Testis (tissue), 3 donors: ENCODE measurements around the gene KLC1. TPM values are rescaled to one million over a fixed set of nuclear protein-coding genes. Genes with fewer than 3 reads are reported as not detected.
A peak's percentile ranks its signal among the peaks of the same experiment; 100 is the strongest.

Source experiments
- DNase-seq: peaks from one replicate; pipeline ENCODE4 v3.0.0-alpha.2; 2019
- H3K27ac ChIP-seq, 2 donors: fragments of 200-600 bp; sonication (generic); one replicate each; pipeline ENCODE4 v1.5.1; 2019
- H3K27me3 ChIP-seq: fragments of 200-600 bp; sonication (generic); one replicate; pipeline ENCODE4 v1.5.1; 2019
- H3K36me3 ChIP-seq: fragments of 200-600 bp; sonication (generic); one replicate; pipeline ENCODE4 v1.5.1; 2017; ENCODE audit warnings: low read depth; ENCODE audit errors: missing control alignments
- H3K4me1 ChIP-seq: fragments of 200-600 bp; sonication (generic); one replicate; pipeline ENCODE4 v1.5.1; 2019
- H3K4me3 ChIP-seq, 2 donors: fragments of 200-600 bp; sonication (generic); one replicate each; pipeline ENCODE4 v1.5.1; 2017 to 2019
- H3K9me3 ChIP-seq: fragments of 200-600 bp; sonication (generic); one replicate; pipeline ENCODE4 v1.5.1; 2017
- CTCF ChIP-seq, 3 experiments: fragments of 450-650 bp in 2 of 3; fragments of 200-600 bp in 1 of 3; sonication (generic) in 1 of 3; IDR thresholded peaks; one replicate each; pipeline ENCODE4 v1.5.1; 2016 to 2019; ENCODE audit warnings: antibody characterized with exemption in 3 of 3, mild to moderate bottlenecking in 2 of 3, moderate library complexity in 1 of 3
- POLR2A ChIP-seq: fragments of 450-650 bp; IDR thresholded peaks from one replicate; pipeline ENCODE4 v1.6.1; 2017; ENCODE audit warnings: antibody characterized with exemption, mild to moderate bottlenecking, moderate library complexity
- WGBS, 2 donors: methylation state at CpG; one replicate each; pipeline ENCODE4 v1.1.5; 2018; 5-methylcytosine and 5-hydroxymethylcytosine counted together
- intact Hi-C: fragments of 100-400 bp; cut with DNase I; formaldehyde crosslinking; loops from one replicate; pipeline ENCODE4 v1.15.1; 2023; ENCODE audit warnings: low total_unique reads
- polyA plus RNA-seq: library from polyadenylated mRNA; stranded (reverse); fragments of 350-450 nt; fragmentation: Illumina TruSeq; extraction: RNeasy Lipid Tissue Mini Kit (QIAGEN cat#74804); gene quantifications from one replicate; pipeline ENCODE4 v1.2.3, GENCODE V29; 2014; ENCODE audit warnings: low read depth, low replicate concordance; ENCODE audit not compliant: insufficient read depth
- total RNA-seq, 2 donors: library from RNA; depleted of rRNA; stranded (reverse); fragments of >200 nt; gene quantifications; one replicate each; pipeline ENCODE4 v1.2.3, GENCODE V29; 2016

Gene KLC1
- total and polyA plus RNA-seq, 3 donors from 2014 or later: 92.9 to 473 (median 379) TPM

GRCh38 chr14:103729496-103730448, 100.8 kb downstream of the KLC1 start:
- TF ChIP-seq POLR2A (no peak), CTCF (IDR thresholded peaks at IDR 0.05) (no peak)
- no peaks in the 10 kb centered on the region for H3K27me3 ChIP-seq
- H3K4me1 ChIP-seq: peaks cover 39% of the 10 kb centered on the region
- H3K9me3 ChIP-seq: no peaks in the 10 kb centered on the region
- intact Hi-C loops: no loop called here
- no peaks in the 10 kb centered on the region for H3K36me3 ChIP-seq
- no peak for DNase-seq
- H3K27ac ChIP-seq: peak overlapping the region in 1 of 2 donors; percentile 36
- WGBS, 2 donors: 68 to 70% methylated on average over 22 to 24 of the region's 24 CpGs
- H3K4me3 ChIP-seq: no peak overlapping the region

DNA sequence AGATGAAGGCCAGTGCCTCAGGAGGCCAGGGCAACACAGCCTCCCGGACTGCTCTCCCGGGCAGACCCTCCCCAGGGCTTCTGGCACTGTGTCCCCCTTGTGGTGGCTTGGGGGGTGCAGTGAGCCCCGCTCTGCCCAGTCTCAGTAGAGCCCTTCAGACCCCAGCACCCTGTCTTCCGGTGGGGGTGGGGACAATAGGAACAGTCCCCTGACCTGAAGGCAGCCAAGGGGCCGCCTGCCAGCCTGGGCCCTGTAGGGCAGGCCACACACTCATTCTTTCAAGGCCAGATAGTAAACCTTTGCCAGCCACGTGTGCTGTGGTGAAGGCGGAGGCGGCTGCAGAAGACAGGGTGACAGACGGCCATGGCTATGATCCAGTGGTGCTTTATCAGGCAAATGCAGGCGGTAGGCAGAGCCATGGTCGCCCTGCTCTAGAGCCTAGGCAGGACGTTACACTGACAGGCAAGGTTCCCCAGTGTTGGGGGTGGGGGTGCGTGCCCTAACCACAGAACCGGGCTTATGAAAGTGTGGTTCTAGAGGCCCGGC, 101.6 kb downstream of the KLC1 start:
- Histone ChIP-seq H3K27me3 (no peaks in the 10 kb centered on the region), H3K4me3 (no peak overlapping the region), H3K36me3 (no peaks in the 10 kb centered on the region), H3K4me1 (peaks cover 39% of the 10 kb centered on the region), H3K27ac (peak overlapping the region in 1 of 2 donors; percentile 36), H3K9me3 (no peaks in the 10 kb centered on the region)
- intact Hi-C loops: no loop called here
- WGBS, 2 donors: 65 to 71% methylated on average over 4 to 15 of the region's 15 CpGs
- TF ChIP-seq POLR2A: no peak
- TF ChIP-seq CTCF (IDR thresholded peaks at IDR 0.05): peak in 2 of 3 experiments; percentile 5 to 12
- DNase-seq: peak; percentile 94

DNA sequence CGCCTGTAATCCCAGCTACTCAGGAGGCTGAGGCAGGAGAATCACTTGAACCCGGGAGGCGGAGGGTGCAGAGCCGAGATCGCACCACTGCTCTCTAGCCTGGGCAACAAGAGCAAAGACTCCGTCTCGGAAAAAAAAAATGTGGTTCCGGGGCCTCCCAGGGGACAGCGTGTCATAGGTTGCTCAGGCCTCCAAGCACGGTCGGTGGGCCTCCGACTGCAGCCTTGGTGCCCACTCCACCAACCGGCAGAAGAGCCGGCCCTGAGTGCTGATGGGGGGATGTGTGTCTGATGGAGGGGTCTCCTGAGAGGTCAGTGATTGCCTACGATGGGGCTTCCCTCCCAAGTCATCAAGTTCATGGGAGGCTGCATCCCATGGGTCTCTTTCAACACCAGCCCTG, 102.5 kb downstream of the KLC1 start:
- Histone ChIP-seq H3K27ac (no peak overlapping the region), H3K4me3 (no peak overlapping the region), H3K4me1 (peaks cover 40% of the 10 kb centered on the region), H3K27me3 (no peaks in the 10 kb centered on the region), H3K9me3 (no peaks in the 10 kb centered on the region), H3K36me3 (no peaks in the 10 kb centered on the region)
- TF ChIP-seq POLR2A (no peak), CTCF (IDR thresholded peaks at IDR 0.05) (no peak)
- DNase-seq: no peak
- WGBS, 2 donors: 90 to 95% methylated on average over 11 to 15 of the region's 15 CpGs
- intact Hi-C loops: no loop called here

DNA sequence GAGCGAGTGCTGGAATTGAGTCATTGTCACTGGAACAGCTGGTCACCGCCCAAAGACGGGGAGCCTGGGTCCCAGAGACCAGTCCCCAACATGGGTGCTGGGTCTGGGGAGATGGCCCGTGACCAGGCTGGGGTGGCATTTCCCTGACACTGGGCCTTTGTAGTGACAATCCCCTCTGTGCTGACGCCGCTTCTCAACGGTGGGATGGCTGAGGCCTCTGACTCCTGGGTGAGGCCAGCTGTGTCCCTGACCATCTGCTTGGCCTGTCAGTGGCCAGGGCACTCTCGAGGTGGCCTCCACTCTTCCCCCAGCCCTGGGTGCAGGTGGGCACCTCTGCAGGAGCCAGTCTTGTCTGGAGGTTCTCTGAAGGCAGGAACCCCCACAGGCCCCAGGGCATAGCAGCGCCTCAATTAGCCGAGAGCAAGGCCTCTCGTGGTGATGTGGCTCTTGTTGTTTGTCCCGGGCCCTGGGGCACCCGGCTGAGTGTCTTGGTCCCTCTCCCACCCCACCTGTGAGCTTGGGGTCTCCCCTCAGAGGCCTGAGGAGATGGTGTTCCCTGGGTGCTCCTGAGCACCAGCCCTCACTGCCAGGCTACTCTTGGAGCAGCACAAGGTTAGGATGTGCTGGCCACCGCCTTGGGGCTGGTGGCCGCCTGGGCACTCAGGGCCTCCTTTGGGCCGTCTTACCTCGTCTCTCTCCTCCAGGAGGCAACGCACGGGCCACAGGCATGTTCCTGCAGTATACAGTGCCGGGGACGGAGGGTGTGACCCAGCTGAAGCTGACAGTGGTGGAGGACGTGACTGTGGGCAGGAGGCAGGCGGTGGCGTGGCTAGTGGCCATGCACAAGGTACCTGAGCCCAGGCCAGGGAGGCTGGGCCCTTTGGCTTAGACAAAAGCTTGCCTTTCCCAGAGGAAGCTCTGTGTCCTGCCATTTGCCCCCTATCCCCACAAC, 103.2 kb downstream of the KLC1 start:
- peaks cover 44% of the 10 kb centered on the region for H3K4me1 ChIP-seq
- no peaks in the 10 kb centered on the region for H3K36me3 ChIP-seq

More for the DNA sequence above, 103.2 kb downstream of the KLC1 start:
- intact Hi-C loops: no loop called here
- TF ChIP-seq CTCF (IDR thresholded peaks at IDR 0.05) (no peak), POLR2A (no peak)
- H3K27me3 ChIP-seq: no peaks in the 10 kb centered on the region
- 93 to 98% methylated on average over 11 to 23 of the region's 24 CpGs for WGBS, 2 donors
- no peak overlapping the region for H3K27ac ChIP-seq
- no peak for DNase-seq
- H3K9me3 ChIP-seq: no peaks in the 10 kb centered on the region
- H3K4me3 ChIP-seq: no peak overlapping the region
